Activated naive CD4-positive, alpha-beta T cell treated with anti-CD3 and anti-CD28 coated beads for 36 hours (primary cell): ENCODE data around the gene DNAH2. TPM values are rescaled to one million over a fixed set of nuclear protein-coding genes. Genes with fewer than 3 reads are reported as not detected.
A peak's percentile ranks its signal among the peaks of the same experiment; 100 is the strongest.

ENCODE experiments used
- CTCF ChIA-PET: fragments of 350-600 bp; sonication (Branson Sonifier 250); formaldehyde crosslinking; loops from one replicate; lab custom pipeline; 2021; ENCODE audit warnings: antibody characterized with exemption; lab: Charles Lee
- DNase-seq: peaks from one replicate; pipeline ENCODE4 v3.0.0-alpha.2; 2020
- H3K27ac Mint-ChIP-seq: one replicate; pipeline ENCODE4 v1.8.0; 2021; ENCODE audit warnings: mild to moderate bottlenecking, mixed read lengths
- H3K27me3 Mint-ChIP-seq: one replicate; pipeline ENCODE4 v1.8.0; 2021; ENCODE audit warnings: low read depth, mixed read lengths
- H3K36me3 Mint-ChIP-seq: one replicate; pipeline ENCODE4 v1.8.0; 2021; ENCODE audit warnings: low read depth, mixed read lengths
- H3K4me1 Mint-ChIP-seq: one replicate; pipeline ENCODE4 v1.8.0; 2021; ENCODE audit warnings: low read depth, mixed read lengths
- H3K4me3 Mint-ChIP-seq: one replicate; pipeline ENCODE4 v1.8.0; 2021; ENCODE audit warnings: mild to moderate bottlenecking, moderate library complexity, mixed read lengths
- H3K9me3 Mint-ChIP-seq: one replicate; pipeline ENCODE4 v1.8.0; 2021; ENCODE audit warnings: mixed read lengths
- intact Hi-C: fragments of 100-400 bp; cut with micrococcal nuclease; formaldehyde crosslinking; loops from one replicate; pipeline ENCODE4 v1.15.1; 2023
- total RNA-seq, 2 experiments: library from RNA; stranded (reverse); gene quantifications; one replicate each; pipeline ENCODE4 v1.2.3, GENCODE V29; 2021

DNAH2 gene
- total RNA-seq, 2 experiments from 2014 or later, result not detected

- intact Hi-C loops, result no loop called here
- Mint-ChIP-seq H3K9me3 (no peaks in the 10 kb centered on the region), H3K36me3 (peaks cover 32% of the 10 kb centered on the region), H3K4me3 (no peak overlapping the region), H3K4me1 (peaks cover 52% of the 10 kb centered on the region), H3K27ac (no peak overlapping the region), H3K27me3 (no peaks in the 10 kb centered on the region)
- no peak for DNase-seq
- CTCF ChIA-PET, result interaction anchor here (0.6 kb wide), 1 partner anchor 67 kb away, joined by 3 read pairs; no protein-coding TSS in a partner anchor
Observed at GRCh38 chr17:7852919-7853690, 135.6 kb downstream of the DNAH2 start.

GRCh38 chr17:7853691-7854038 is 136.1 kb downstream of the DNAH2 start:
- H3K9me3 Mint-ChIP-seq, result no peaks in the 10 kb centered on the region
- intact Hi-C loops, result no loop called here
- H3K27me3 Mint-ChIP-seq, result no peaks in the 10 kb centered on the region
- no peak overlapping the region for H3K4me3 Mint-ChIP-seq
- peaks cover 49% of the 10 kb centered on the region for H3K4me1 Mint-ChIP-seq
- CTCF ChIA-PET, result no interaction called here
- DNase-seq, result no peak
- H3K27ac Mint-ChIP-seq, result peak overlapping the region; percentile 39
- peaks cover 32% of the 10 kb centered on the region for H3K36me3 Mint-ChIP-seq

DNA sequence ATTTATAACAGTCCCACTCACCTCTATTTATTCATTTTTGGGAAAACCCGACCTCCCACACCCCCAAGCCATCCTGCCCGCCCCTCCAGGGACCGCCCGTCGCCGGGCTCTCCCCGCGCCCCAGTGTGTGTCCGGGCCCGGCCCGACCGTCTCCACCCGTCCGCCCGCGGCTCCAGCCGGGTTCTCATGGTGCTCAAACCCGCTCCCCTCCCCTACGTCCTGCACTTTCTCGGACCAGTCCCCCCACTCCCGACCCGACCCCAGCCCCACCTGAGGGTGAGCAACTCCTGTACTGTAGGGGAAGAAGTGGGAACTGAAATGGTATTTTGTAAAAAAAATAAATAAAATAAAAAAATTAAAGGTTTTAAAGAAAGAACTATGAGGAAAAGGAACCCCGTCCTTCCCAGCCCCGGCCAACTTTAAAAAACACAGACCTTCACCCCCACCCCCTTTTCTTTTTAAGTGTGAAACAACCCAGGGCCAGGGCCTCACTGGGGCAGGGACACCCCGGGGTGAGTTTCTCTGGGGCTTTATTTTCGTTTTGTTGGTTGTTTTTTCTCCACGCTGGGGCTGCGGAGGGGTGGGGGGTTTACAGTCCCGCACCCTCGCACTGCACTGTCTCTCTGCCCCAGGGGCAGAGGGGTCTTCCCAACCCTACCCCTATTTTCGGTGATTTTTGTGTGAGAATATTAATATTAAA is 136.7 kb downstream of the DNAH2 start:
- intact Hi-C loops, result no loop called here
- Mint-ChIP-seq H3K4me1 (peaks cover 49% of the 10 kb centered on the region), H3K36me3 (peaks cover 32% of the 10 kb centered on the region), H3K4me3 (no peak overlapping the region), H3K27ac (peak overlapping the region; percentile 39), H3K9me3 (no peaks in the 10 kb centered on the region), H3K27me3 (no peaks in the 10 kb centered on the region)
- no peak for DNase-seq
- CTCF ChIA-PET, result no interaction called here

DNA sequence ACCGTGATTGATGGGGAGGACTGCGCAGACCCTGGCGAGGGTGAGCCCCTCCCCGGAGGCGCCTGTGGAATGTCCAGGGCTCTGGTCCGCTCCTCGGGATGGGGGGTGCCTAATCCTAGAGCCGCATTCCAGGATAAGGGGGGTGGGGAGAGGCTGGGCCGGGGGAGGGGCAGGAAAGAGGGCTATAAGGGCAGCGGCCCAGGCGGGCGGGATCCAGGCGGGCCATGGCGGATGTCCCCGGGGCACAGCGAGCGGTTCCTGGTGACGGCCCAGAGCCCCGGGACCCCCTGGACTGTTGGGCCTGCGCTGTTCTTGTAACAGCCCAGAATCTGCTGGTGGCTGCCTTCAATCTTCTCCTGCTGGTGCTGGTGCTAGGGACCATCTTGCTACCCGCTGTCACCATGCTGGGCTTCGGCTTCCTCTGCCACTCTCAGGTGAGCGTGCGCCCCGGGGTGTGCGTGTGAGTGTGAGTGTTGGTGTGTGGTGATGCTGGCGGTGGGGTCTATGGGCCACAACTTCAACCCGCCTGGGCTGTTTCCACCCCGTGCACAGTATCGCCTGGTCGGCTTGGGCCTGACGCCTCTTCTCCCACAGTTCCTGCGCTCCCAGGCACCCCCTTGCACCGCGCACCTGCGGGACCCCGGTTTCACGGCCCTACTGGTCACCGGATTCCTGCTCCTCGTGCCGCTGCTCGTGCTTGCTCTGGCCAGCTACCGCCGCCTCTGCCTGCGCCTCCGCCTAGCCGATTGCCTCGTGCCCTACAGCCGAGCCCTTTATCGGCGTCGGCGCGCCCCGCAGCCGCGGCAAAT is 137.5 kb downstream of the DNAH2 start, which contains the start of gene TMEM88:
Gene TMEM88 (plus strand): TSS at position 216 of the 809 bp plus-strand sequence. CDS start 9 bp downstream, at position 225.
- no peak for DNase-seq
- intact Hi-C loops, result loop anchor here (5.0 kb wide), 1 partner anchor 548 kb away; the partner anchor contains the start of gene EIF5A
- Mint-ChIP-seq H3K27ac (peak within 1 kb of the TSS; percentile 39), H3K4me1 (peaks cover 42% of the 10 kb centered on the region), H3K27me3 (no peaks in the 10 kb centered on the region), H3K9me3 (no peaks in the 10 kb centered on the region), H3K4me3 (no peak within 1 kb of the TSS), H3K36me3 (peaks cover 31% of the 10 kb centered on the region)
- CTCF ChIA-PET, result no interaction called here

DNA sequence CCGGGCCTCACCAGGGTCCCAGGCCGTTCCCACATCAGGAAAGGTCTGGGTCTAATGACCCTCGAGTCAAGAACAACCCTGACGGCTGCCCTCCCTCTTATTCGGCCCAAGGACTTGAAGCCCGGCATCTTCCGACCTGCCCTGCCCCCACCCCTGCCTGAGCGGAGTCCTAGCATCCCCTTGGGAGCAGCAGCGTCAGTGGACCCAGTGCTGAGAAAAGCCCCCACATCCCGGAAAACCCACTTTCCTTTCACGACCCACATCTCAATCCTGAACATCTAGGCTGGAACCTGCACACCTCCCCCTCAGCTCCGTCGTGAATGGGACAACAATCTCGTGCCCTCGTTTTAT is 138.1 kb downstream of the DNAH2 start:
- Mint-ChIP-seq H3K4me1 (peaks cover 36% of the 10 kb centered on the region), H3K4me3 (no peak overlapping the region), H3K9me3 (no peaks in the 10 kb centered on the region), H3K27me3 (no peaks in the 10 kb centered on the region), H3K36me3 (peaks cover 28% of the 10 kb centered on the region), H3K27ac (no peak overlapping the region)
- intact Hi-C loops, result loop anchor here (2.0 to 5.0 kb wide), 3 partner anchors 185 to 548 kb away; partner anchors contain the start of gene EIF5A
- DNase-seq, result no peak
- CTCF ChIA-PET, result interaction anchor here (0.9 to 1.6 kb wide), 2 partner anchors 11 to 32 kb away, joined by 3 to 5 read pairs; no protein-coding TSS in a partner anchor

- intact Hi-C loops, result loop anchor here (2.0 to 5.0 kb wide), 3 partner anchors 185 to 549 kb away; partner anchors contain the start of gene EIF5A
- no peak for DNase-seq
- Mint-ChIP-seq H3K27ac (no peak overlapping the region), H3K4me3 (no peak overlapping the region), H3K4me1 (peaks cover 30% of the 10 kb centered on the region), H3K27me3 (no peaks in the 10 kb centered on the region), H3K9me3 (no peaks in the 10 kb centered on the region), H3K36me3 (peaks cover 23% of the 10 kb centered on the region)
- CTCF ChIA-PET, result interaction anchor here (0.7 to 1.6 kb wide), 10 partner anchors 11 to 170 kb away, joined by 3 to 11 read pairs (median 5); no protein-coding TSS in a partner anchor
Observed at GRCh38 chr17:7856011-7856810, 138.7 kb downstream of the DNAH2 start.

- no peak within 1 kb of the TSS for H3K27ac Mint-ChIP-seq
- CTCF ChIA-PET, result interaction anchor here (0.6 to 1.6 kb wide), 18 partner anchors 12 to 342 kb away, joined by 3 to 11 read pairs (median 3); no protein-coding TSS in a partner anchor
- intact Hi-C loops, result loop anchor here (1.0 to 5.0 kb wide), 12 partner anchors 13 to 550 kb away; partner anchors contain the start of genes CNTROB, EIF5A, KDM6B and WRAP53
- H3K4me1 Mint-ChIP-seq, result peaks cover 22% of the 10 kb centered on the region
- no peaks in the 10 kb centered on the region for H3K27me3 Mint-ChIP-seq
- H3K9me3 Mint-ChIP-seq, result no peaks in the 10 kb centered on the region
- peaks cover 15% of the 10 kb centered on the region for H3K36me3 Mint-ChIP-seq
- no peak within 1 kb of the TSS for H3K4me3 Mint-ChIP-seq
- DNase-seq, result peak; percentile 98
Observed at GRCh38 chr17:7856811-7857712, 139.5 kb downstream of the DNAH2 start, which contains the start of gene NAA38. TSS of gene NAA38 (minus strand) at chr17:7857559. CDS start at chr17:7857463, 96 bp downstream.

DNA sequence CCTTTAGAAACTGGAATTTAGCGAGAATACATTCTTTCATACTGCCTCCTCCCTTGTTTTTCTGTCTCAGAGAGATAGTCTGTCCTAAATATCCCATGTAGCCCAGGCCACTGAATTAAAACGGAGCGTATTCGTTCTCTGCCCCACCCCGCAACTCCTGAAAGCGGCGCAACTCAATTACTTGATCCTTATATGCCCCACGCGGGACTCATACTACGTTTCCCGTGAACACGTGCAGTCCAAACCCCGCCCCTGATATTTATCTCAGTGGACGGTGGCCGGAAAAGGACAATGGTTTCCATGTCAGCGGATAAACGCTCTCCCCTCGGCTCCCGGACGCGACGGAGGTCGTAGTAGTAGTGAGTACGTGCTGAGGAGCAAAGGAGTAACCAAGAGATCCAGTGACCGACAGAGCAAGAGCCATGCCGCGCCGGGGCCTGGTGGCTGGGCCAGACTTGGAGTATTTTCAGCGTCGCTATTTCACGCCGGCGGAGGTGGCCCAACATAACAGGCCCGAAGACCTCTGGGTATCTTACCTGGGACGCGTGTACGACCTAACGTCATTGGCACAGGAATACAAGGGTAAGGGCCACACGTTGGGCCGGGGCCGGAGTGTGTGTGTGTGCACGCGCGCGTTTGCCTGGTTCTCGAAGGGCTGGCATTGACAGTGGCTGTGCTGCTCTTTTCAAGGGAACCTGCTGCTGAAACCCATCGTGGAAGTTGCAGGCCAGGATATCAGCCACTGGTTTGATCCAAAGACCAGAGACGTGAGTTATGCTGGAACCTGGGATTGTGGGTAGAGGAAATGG is 140.4 kb downstream of the DNAH2 start, which contains the start of gene CYB5D1:
Gene CYB5D1 (plus strand): TSS at position 291 of the 809 bp plus-strand sequence. CDS start 132 bp downstream, at position 423.
- DNase-seq, result peak; percentile 93
- CTCF ChIA-PET, result interaction anchor here (0.7 to 1.6 kb wide), 13 partner anchors 17 to 131 kb away, joined by 3 to 11 read pairs (median 3); no protein-coding TSS in a partner anchor
- Mint-ChIP-seq H3K4me1 (peaks cover 18% of the 10 kb centered on the region), H3K4me3 (no peak within 1 kb of the TSS), H3K27me3 (no peaks in the 10 kb centered on the region), H3K36me3 (peaks cover 10% of the 10 kb centered on the region), H3K27ac (no peak within 1 kb of the TSS), H3K9me3 (no peaks in the 10 kb centered on the region)
- intact Hi-C loops, result loop anchor here (1.0 to 5.0 kb wide), 12 partner anchors 14 to 551 kb away; partner anchors contain the start of genes CNTROB, EIF5A, KDM6B and WRAP53

GRCh38 chr17:7858522-7858810 is 140.9 kb downstream of the DNAH2 start:
- Mint-ChIP-seq H3K4me1 (peaks cover 16% of the 10 kb centered on the region), H3K27ac (no peak overlapping the region), H3K27me3 (no peaks in the 10 kb centered on the region), H3K4me3 (no peak overlapping the region), H3K9me3 (no peaks in the 10 kb centered on the region), H3K36me3 (peaks cover 10% of the 10 kb centered on the region)
- CTCF ChIA-PET, result interaction anchor here (1.1 to 1.2 kb wide), 3 partner anchors 8 to 57 kb away, joined by 3 read pairs; partner anchors contain the start of gene RNF227
- intact Hi-C loops, result loop anchor here (5.0 kb wide), 1 partner anchor 551 kb away; the partner anchor contains the start of gene EIF5A
- peak; percentile 53 for DNase-seq
